GM21619 (cell line): ENCODE measurements around the gene PRKCE.

Experiments
- ATAC-seq: cut with Tn5 transposase; IDR thresholded peaks from one replicate; pipeline ENCODE4 v1.9.1; 2021; ENCODE audit not compliant: unreplicated experiment

The PRKCE gene

GRCh38 chr2:46066601-46067000 is 415.1 kb downstream of the PRKCE start:
- ATAC-seq = no peak

- ATAC-seq = no peak
These were observed 415.6 kb downstream of the PRKCE start for GRCh38 chr2:46067062-46067461.

- no peak for ATAC-seq
These were observed 416.2 kb downstream of the PRKCE start for GRCh38 chr2:46067501-46068305.

GRCh38 chr2:46068636-46069035 is 417.2 kb downstream of the PRKCE start:
- no peak for ATAC-seq

GRCh38 chr2:46071074-46071473 is 419.6 kb downstream of the PRKCE start:
- ATAC-seq = no peak

GRCh38 chr2:46072101-46072820 is 420.8 kb downstream of the PRKCE start:
- ATAC-seq = no peak

GRCh38 chr2:46073540-46074046 is 422.1 kb downstream of the PRKCE start:
- ATAC-seq = no peak

- no peak for ATAC-seq
These were observed 423.0 kb downstream of the PRKCE start for GRCh38 chr2:46074501-46074900.

GRCh38 chr2:46075848-46076247 is 424.4 kb downstream of the PRKCE start:
- no peak for ATAC-seq

GRCh38 chr2:46076251-46076650 is 424.8 kb downstream of the PRKCE start:
- no peak for ATAC-seq

- ATAC-seq = no peak
These were observed 425.4 kb downstream of the PRKCE start for GRCh38 chr2:46076875-46077274.

- ATAC-seq = no peak
These were observed 426.1 kb downstream of the PRKCE start for GRCh38 chr2:46077522-46078107.

GRCh38 chr2:46079985-46080560 is 428.6 kb downstream of the PRKCE start:
- ATAC-seq = peak; percentile 66

- ATAC-seq = no peak
These were observed 431.3 kb downstream of the PRKCE start for GRCh38 chr2:46082531-46083485.

- ATAC-seq = no peak
These were observed 435.1 kb downstream of the PRKCE start for GRCh38 chr2:46086578-46087070.

- no peak for ATAC-seq
These were observed 436.0 kb downstream of the PRKCE start for GRCh38 chr2:46087492-46087891.

GRCh38 chr2:46091004-46091403 is 439.5 kb downstream of the PRKCE start:
- no peak for ATAC-seq

- ATAC-seq = no peak
These were observed 440.6 kb downstream of the PRKCE start for GRCh38 chr2:46091961-46092667.

GRCh38 chr2:46094689-46095088 is 443.2 kb downstream of the PRKCE start:
- ATAC-seq = no peak
